ENCODE data around the gene DNAAF1. TPM values are rescaled to one million over a fixed set of nuclear protein-coding genes. Genes with fewer than 3 reads are reported as not detected.

Gene DNAAF1
- total and polyA plus RNA-seq, 2 donors (not counting 3 experiments of a cell fraction or from before 2014, with no cell fraction given) = 0.01 TPM; not detected in 1

DNA sequence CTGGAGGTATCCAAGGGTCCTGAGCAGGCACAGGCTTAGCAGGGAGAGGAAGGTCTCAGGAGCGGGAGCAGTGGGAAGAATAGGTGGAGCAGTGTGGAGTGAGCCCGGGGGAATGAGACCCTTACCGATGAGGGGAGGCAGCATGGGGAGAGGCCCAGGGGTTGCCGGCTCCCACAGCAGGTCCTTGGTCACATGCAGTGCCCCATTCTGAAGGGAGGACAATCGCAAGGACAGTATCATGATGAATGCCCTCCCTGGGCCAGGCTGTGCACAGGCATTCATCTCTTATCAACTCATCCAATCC lies 38.4 kb downstream of the DNAAF1 start:
- H3K9me3 ChIP-seq (replicated peaks; ENCODE audit: control insufficient read depth, insufficient read depth, low read length) = no peaks in the 10 kb centered on the region
- CTCF ChIA-PET = interaction anchor here (0.9 to 1.6 kb wide), 3 partner anchors 300 to 320 kb away, joined by 4 to 5 read pairs (median 5); no protein-coding TSS in a partner anchor
- no TSS peak for BruUV-seq (replicated peaks)
- H3K4me2 ChIP-seq (ENCODE audit: insufficient read depth, low read length) = no peak overlapping the region
- no peak overlapping the region for H3K4me3 ChIP-seq (replicated peaks in 1 of 3; ENCODE audit: insufficient read depth in 1 of 3, low read depth in 1 of 3, low read length in 3 of 3)
- no peaks in the 10 kb centered on the region for H3K27me3 ChIP-seq (ENCODE audit: control insufficient read depth in 2 of 2, insufficient read depth in 2 of 2, low read length in 2 of 2)
- dilution Hi-C loops (cut with MboI; ENCODE audit: extremely low pct_ligation_motif_present, low sequenced_read_pairs) (no loop called here), intact Hi-C loops (cut with micrococcal nuclease) (no loop called here)
- DNase-seq (ENCODE audit: low read depth, low spot score) = no peak
- H2AFZ ChIP-seq (ENCODE audit: low read depth, low read length) = no peak overlapping the region
- H3K9ac ChIP-seq (replicated peaks; ENCODE audit: extremely low read depth, insufficient read depth, low read length) = no peak overlapping the region
- TF ChIP-seq GATA2 (IDR thresholded peaks at IDR 0.05; ENCODE audit: insufficient read depth, insufficient read length, low read depth, low read length) (no peak), MYC (IDR thresholded peaks at IDR 0.05; ENCODE audit: low read depth, low read length) (no peak), POLR2A (IDR thresholded peaks at IDR 0.05; ENCODE audit: low read depth, low read length) (no peak)
- TF ChIP-seq, protein P1, sequence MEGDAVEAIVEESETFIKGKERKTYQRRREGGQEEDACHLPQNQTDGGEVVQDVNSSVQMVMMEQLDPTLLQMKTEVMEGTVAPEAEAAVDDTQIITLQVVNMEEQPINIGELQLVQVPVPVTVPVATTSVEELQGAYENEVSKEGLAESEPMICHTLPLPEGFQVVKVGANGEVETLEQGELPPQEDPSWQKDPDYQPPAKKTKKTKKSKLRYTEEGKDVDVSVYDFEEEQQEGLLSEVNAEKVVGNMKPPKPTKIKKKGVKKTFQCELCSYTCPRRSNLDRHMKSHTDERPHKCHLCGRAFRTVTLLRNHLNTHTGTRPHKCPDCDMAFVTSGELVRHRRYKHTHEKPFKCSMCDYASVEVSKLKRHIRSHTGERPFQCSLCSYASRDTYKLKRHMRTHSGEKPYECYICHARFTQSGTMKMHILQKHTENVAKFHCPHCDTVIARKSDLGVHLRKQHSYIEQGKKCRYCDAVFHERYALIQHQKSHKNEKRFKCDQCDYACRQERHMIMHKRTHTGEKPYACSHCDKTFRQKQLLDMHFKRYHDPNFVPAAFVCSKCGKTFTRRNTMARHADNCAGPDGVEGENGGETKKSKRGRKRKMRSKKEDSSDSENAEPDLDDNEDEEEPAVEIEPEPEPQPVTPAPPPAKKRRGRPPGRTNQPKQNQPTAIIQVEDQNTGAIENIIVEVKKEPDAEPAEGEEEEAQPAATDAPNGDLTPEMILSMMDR (IDR thresholded peaks at IDR 0.05; ENCODE audit: extremely low read depth in 1 of 2, insufficient read depth in 1 of 2, low read depth in 1 of 2, low read length in 2 of 2) = no peak
- H3K79me2 ChIP-seq (ENCODE audit: control insufficient read depth, insufficient read depth, low read length) = peaks cover 23% of the 10 kb centered on the region
- H3K27ac ChIP-seq (ENCODE audit: insufficient read depth, low read depth, low read length) = no peak overlapping the region
- H3K36me3 ChIP-seq (ENCODE audit: control insufficient read depth in 2 of 2, extremely low read depth in 1 of 2, insufficient read depth in 2 of 2, low read length in 2 of 2) = peaks cover 6 to 40% of the 10 kb centered on the region in 2 experiments
- H4K20me1 ChIP-seq (replicated peaks; ENCODE audit: control insufficient read depth, extremely low read depth, insufficient read depth, low read length) = no peaks in the 10 kb centered on the region
- POLR2A ChIA-PET = no interaction called here
- H3K9me1 ChIP-seq (replicated peaks; ENCODE audit: control insufficient read depth, extremely low read depth, insufficient read depth, low read length) = no peaks in the 10 kb centered on the region
- FAIRE-seq = no peak
- H3K4me1 ChIP-seq (ENCODE audit: control insufficient read depth, extremely low read depth, insufficient read depth, low read length) = peaks cover 17% of the 10 kb centered on the region

DNA sequence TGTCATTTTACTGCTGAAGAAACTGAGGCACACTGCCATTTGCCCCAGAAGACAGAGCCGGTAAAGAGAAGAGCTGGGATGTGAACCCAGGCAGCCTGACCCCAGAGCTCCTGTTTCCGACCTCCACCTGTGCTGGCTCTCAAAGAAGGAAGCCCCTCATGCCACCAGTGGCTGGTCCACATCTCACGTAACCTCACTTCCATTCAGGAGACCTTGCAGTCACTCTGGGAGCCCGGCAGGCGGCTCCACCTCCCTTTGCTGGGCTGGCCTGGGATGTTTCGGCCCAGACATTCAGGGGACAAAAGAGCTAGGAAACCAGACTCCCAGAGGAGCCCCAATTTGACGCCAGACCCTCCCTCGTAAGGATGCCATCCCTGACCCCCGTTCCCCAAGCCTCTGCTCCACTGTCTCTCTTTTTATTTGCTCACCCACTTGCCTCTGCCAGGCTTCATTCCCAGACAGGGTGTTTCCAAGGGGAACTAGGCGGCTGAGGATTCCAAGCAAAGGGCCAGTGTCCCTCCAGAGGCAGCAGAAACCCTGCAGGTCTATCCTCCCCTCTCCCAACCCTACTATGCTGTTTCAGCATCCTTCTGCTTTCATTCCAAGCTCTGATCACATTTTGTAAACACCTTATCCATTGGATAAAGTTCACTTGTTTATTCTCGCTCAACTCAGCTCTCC lies 38.9 kb downstream of the DNAAF1 start:
- CTCF ChIA-PET = interaction anchor here (0.6 to 1.6 kb wide), 12 partner anchors 9 to 407 kb away, joined by 3 to 7 read pairs (median 4); no protein-coding TSS in a partner anchor
- POLR2A ChIA-PET = no interaction called here
- peak; percentile 70 for FAIRE-seq
- no peaks in the 10 kb centered on the region for H3K9me3 ChIP-seq (replicated peaks; ENCODE audit: control insufficient read depth, insufficient read depth, low read length)
- no peaks in the 10 kb centered on the region for H4K20me1 ChIP-seq (replicated peaks; ENCODE audit: control insufficient read depth, extremely low read depth, insufficient read depth, low read length)
- TF ChIP-seq POLR2A (IDR thresholded peaks at IDR 0.05; ENCODE audit: low read depth, low read length) (no peak), EZH2 (IDR thresholded peaks at IDR 0.05; ENCODE audit: borderline replicate concordance, low read depth, low read length, severe bottlenecking) (no peak), POLR2AphosphoS5 (IDR thresholded peaks at IDR 0.05; ENCODE audit: insufficient read depth, low read depth, low read length) (no peak)
- TF ChIP-seq, protein P1 (IDR thresholded peaks at IDR 0.05; ENCODE audit: extremely low read depth in 1 of 2, insufficient read depth in 1 of 2, low read depth in 1 of 2, low read length in 2 of 2) = peak; percentile 58 to 80
- peak; percentile 51 for DNase-seq (ENCODE audit: low read depth, low spot score)
- peaks cover 6 to 38% of the 10 kb centered on the region in 2 experiments for H3K36me3 ChIP-seq (ENCODE audit: control insufficient read depth in 2 of 2, extremely low read depth in 1 of 2, insufficient read depth in 2 of 2, low read length in 2 of 2)
- H3K27ac ChIP-seq (ENCODE audit: insufficient read depth, low read depth, low read length) = peak overlapping the region; percentile 10
- BruUV-seq (replicated peaks) = no TSS peak
- no peak overlapping the region for H2AFZ ChIP-seq (ENCODE audit: low read depth, low read length)
- H3K4me1 ChIP-seq (ENCODE audit: control insufficient read depth, extremely low read depth, insufficient read depth, low read length) = peaks cover 17% of the 10 kb centered on the region
- H3K79me2 ChIP-seq (ENCODE audit: control insufficient read depth, insufficient read depth, low read length) = peaks cover 23% of the 10 kb centered on the region
- no peaks in the 10 kb centered on the region for H3K9me1 ChIP-seq (replicated peaks; ENCODE audit: control insufficient read depth, extremely low read depth, insufficient read depth, low read length)
- no peak overlapping the region for H3K9ac ChIP-seq (replicated peaks; ENCODE audit: extremely low read depth, insufficient read depth, low read length)
- H3K4me3 ChIP-seq (replicated peaks in 1 of 3; ENCODE audit: insufficient read depth in 1 of 3, low read depth in 1 of 3, low read length in 3 of 3) = no peak overlapping the region
- no peak overlapping the region for H3K4me2 ChIP-seq (ENCODE audit: insufficient read depth, low read length)
- no peaks in the 10 kb centered on the region for H3K27me3 ChIP-seq (ENCODE audit: control insufficient read depth in 2 of 2, insufficient read depth in 2 of 2, low read length in 2 of 2)
- intact Hi-C loops (cut with micrococcal nuclease) (loop anchor here (1.0 to 2.0 kb wide), 2 partner anchors 39 to 300 kb away; partner anchors contain the start of genes DNAAF1 and HSDL1), dilution Hi-C loops (cut with MboI; ENCODE audit: extremely low pct_ligation_motif_present, low sequenced_read_pairs) (no loop called here)
